Measurements from ENCODE around the gene ZFAND3.

DNA sequence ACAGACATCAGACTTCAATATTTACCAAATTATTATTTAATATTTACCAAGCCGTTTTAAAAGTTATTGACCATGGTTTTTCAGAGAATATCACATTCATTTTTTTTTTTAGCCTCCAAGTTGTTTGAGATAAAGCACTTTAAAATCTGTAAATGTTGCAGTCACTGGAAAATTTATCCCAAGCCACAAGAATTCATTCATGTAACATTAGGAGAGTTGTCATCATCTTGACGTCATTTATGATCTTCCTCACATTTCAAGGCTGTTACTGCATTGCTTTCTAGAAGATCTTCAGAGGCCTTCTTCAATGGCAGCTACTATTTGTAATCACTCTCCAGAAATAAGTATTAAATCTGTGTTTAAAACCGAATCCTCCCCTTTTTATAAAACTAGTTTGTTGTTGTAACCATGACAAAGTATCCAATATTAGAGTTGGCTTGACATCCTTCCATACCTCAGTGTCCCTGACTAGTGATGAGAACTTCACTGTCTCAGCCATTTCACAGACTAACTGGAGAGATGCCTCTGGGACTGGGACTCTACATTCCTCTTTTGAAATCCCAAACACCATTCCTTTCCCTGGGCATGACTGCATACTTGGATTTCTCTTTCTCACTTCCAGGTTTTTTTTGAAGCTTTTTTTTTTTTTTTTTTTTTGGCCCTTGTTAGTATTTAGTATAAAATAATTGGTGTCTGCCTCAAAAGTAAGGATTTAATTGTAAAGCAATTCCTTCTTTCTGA is 100.1 kb downstream of the ZFAND3 start:
- no peak for TF ChIP-seq POLR2A (IDR thresholded peaks at IDR 0.05)
- TF ChIP-seq, protein P1, sequence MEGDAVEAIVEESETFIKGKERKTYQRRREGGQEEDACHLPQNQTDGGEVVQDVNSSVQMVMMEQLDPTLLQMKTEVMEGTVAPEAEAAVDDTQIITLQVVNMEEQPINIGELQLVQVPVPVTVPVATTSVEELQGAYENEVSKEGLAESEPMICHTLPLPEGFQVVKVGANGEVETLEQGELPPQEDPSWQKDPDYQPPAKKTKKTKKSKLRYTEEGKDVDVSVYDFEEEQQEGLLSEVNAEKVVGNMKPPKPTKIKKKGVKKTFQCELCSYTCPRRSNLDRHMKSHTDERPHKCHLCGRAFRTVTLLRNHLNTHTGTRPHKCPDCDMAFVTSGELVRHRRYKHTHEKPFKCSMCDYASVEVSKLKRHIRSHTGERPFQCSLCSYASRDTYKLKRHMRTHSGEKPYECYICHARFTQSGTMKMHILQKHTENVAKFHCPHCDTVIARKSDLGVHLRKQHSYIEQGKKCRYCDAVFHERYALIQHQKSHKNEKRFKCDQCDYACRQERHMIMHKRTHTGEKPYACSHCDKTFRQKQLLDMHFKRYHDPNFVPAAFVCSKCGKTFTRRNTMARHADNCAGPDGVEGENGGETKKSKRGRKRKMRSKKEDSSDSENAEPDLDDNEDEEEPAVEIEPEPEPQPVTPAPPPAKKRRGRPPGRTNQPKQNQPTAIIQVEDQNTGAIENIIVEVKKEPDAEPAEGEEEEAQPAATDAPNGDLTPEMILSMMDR (IDR thresholded peaks at IDR 0.05): no peak

Data from stomach (tissue), 4 donors.